Ovary (tissue), 3 donors: ENCODE measurements around the gene CMTM4.
"Not testable (repeated sequence)": the region's sequence is repeated elsewhere in the genome, so short reads cannot be mapped to it uniquely, and the experiment has no call there.

Experiments
- CTCF ChIP-seq, 3 donors: fragments of 450-650 bp in 2 of 3; fragments of 200-600 bp in 1 of 3; IDR thresholded peaks; one replicate each; pipeline versions ENCODE4 v1.5.1 to v1.8.0; 2016 to 2022; ENCODE audit warnings: antibody characterized with exemption in 3 of 3, mild to moderate bottlenecking in 1 of 3
- POLR2A ChIP-seq: fragments of 450-650 bp; IDR thresholded peaks from one replicate; pipeline ENCODE4 v1.6.1; 2017; ENCODE audit warnings: antibody characterized with exemption, mild to moderate bottlenecking, moderate library complexity
- donor health status: DM: no; HTN: no; CAD: no.

DNA sequence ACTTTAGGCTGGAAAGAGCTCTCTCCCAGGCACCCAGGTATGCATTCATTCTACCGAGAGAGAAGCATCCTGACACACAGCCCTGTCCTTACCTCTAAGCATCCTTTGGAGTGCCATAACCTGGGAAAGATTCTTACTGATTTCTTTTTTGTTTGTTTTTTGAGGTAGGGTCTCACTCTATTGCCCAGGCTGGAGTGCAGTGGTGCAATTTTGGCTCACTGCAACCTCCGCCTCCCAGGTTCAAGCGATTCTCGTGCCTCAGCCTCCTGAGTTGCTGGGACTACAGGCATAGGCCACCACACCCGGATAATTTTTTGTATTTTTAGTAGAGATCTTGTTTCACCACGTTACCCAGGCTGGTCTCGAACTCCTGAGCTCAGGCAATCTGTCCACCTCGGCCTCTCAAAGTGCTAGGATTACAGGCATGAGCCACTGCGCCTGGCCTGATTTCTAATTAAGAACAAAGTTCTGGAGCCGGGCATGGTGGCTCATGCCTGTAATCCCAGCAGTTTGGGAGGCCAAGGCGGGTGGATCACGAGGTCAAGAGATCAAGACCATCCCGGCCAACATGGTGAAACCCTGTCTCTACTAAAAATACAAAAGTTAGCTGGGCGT, 10.9 kb downstream of the CMTM4 start:
- TF ChIP-seq POLR2A; CTCF (IDR thresholded peaks at IDR 0.05): not testable (repeated sequence)
